Endodermal cell (in vitro differentiated cells): Measurements from ENCODE around the gene FNDC7. TPM values are rescaled to one million over a fixed set of nuclear protein-coding genes. Genes with fewer than 3 reads are reported as not detected.

ENCODE experiments used
- DNase-seq: peaks from one replicate; pipeline ENCODE4 v3.0.0-alpha.2; 2017
- H3K27ac ChIP-seq: 2 replicates; pipeline ENCODE4 v1.5.1; 2013; ENCODE audit warnings: mild to moderate bottlenecking, low read depth, low read length, moderate library complexity
- H3K27me3 ChIP-seq: 2 replicates; pipeline ENCODE4 v1.6.1; 2013; ENCODE audit warnings: mild to moderate bottlenecking, low read length, moderate library complexity; ENCODE audit not compliant: insufficient read depth, control insufficient read depth, poor library complexity, severe bottlenecking
- H3K36me3 ChIP-seq: 2 replicates; pipeline ENCODE4 v1.7.0; 2013; ENCODE audit warnings: mild to moderate bottlenecking, low read length, moderate library complexity; ENCODE audit not compliant: control insufficient read depth, insufficient read depth
- H3K4me1 ChIP-seq: one replicate; pipeline ENCODE4 v1.7.0; 2013; ENCODE audit warnings: low read length; ENCODE audit not compliant: control insufficient read depth, insufficient read depth
- H3K4me3 ChIP-seq: 2 replicates; pipeline ENCODE4 v1.5.1; 2013; ENCODE audit warnings: mild to moderate bottlenecking, low read length, moderate library complexity
- H3K9ac ChIP-seq: 2 replicates; pipeline ENCODE4 v1.6.1; 2013; ENCODE audit warnings: mild to moderate bottlenecking, low read length, moderate library complexity; ENCODE audit not compliant: poor library complexity, severe bottlenecking; ENCODE audit errors: extremely low read depth
- H3K9me3 ChIP-seq: 2 replicates; pipeline ENCODE4 v1.6.1; 2013; ENCODE audit warnings: mild to moderate bottlenecking, low read length, moderate library complexity; ENCODE audit not compliant: control insufficient read depth
- H3K27ac Mint-ChIP-seq: 2 replicates; pipeline ENCODE4 v1.8.0; 2020; ENCODE audit warnings: mixed read lengths
- H3K27me3 Mint-ChIP-seq: 2 replicates; pipeline ENCODE4 v1.8.0; 2021; ENCODE audit warnings: mild to moderate bottlenecking, mixed read lengths; ENCODE audit not compliant: insufficient read depth
- H3K36me3 Mint-ChIP-seq: 2 replicates; pipeline ENCODE4 v1.8.0; 2020; ENCODE audit warnings: low read depth, mixed read lengths
- H3K4me1 Mint-ChIP-seq: 2 replicates; pipeline ENCODE4 v1.8.0; 2020; ENCODE audit warnings: mixed read lengths
- H3K4me3 Mint-ChIP-seq: 2 replicates; pipeline ENCODE4 v1.8.0; 2020; ENCODE audit warnings: mild to moderate bottlenecking, moderate library complexity, mixed read lengths
- H3K9me3 Mint-ChIP-seq: 2 replicates; pipeline ENCODE4 v1.8.0; 2020; ENCODE audit warnings: mild to moderate bottlenecking, mixed read lengths
- CTCF ChIP-seq: fragments of 200-600 bp; sonication (generic); conservative IDR thresholded peaks from 2 replicates; pipeline ENCODE4 v1.5.0; 2021; ENCODE audit warnings: antibody characterized with exemption, mild to moderate bottlenecking
- WGBS, 2 experiments: methylation state at CpG; one replicate each; pipeline versions ENCODE4 v1.1.5 to v1.1.7; 2013; ENCODE audit warnings: missing lambda C conversion rate in 2 of 2, mixed read lengths in 1 of 2; ENCODE audit not compliant: insufficient coverage in 1 of 2, insufficient read length in 1 of 2; 5-methylcytosine and 5-hydroxymethylcytosine counted together
- total RNA-seq, 2 donors: library from RNA; stranded (reverse); fragmentation: NEBNext Ultra II Directional in 1 of 2; extraction: Animal tissue kit (Norgen Biotek cat#: 25700) in 1 of 2; gene quantifications; 2 replicates in 1 of 2; 3 replicates in 1 of 2; pipeline ENCODE4 v1.2.1, GENCODE V29; 2021

FNDC7 gene
- total RNA-seq, 2 donors from 2014 or later, result not detected

DNA sequence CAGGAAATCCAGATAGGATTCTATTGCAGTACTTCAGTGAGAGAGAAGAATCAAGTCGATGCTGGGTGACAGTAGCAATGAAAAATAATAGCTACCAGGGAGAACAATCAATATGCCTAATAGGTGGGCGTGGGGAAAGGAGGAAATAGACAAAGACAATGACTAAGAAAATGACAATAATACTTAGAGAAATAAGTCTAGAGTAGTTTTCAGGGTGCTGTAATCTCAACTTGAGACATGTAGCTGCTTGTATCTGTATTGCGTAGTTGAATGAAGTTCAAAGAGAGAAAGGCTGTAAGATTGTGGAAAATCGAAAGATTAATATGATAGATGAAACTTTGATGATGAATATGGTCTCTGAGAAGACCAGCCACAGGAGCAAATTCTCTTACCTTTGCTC lies 36.4 kb downstream of the FNDC7 start:
- no peak overlapping the region for H3K4me3 Mint-ChIP-seq
- no peak for DNase-seq
- H3K9me3 Mint-ChIP-seq, result no peaks in the 10 kb centered on the region
- Histone ChIP-seq H3K27ac (no peak overlapping the region), H3K4me3 (no peak overlapping the region), H3K9ac (no peak overlapping the region), H3K4me1 (no peaks in the 10 kb centered on the region), H3K36me3 (peaks cover 24% of the 10 kb centered on the region), H3K27me3 (no peaks in the 10 kb centered on the region), H3K9me3 (no peaks in the 10 kb centered on the region)
- H3K27ac Mint-ChIP-seq, result no peak overlapping the region
- peaks cover 2% of the 10 kb centered on the region for H3K27me3 Mint-ChIP-seq
- peaks cover 9% of the 10 kb centered on the region for H3K36me3 Mint-ChIP-seq
- TF ChIP-seq CTCF, result no peak
- H3K4me1 Mint-ChIP-seq, result peaks cover 4% of the 10 kb centered on the region
- WGBS, 2 experiments, result 91 to 98% methylated on average over 4 of the region's 4 CpGs

DNA sequence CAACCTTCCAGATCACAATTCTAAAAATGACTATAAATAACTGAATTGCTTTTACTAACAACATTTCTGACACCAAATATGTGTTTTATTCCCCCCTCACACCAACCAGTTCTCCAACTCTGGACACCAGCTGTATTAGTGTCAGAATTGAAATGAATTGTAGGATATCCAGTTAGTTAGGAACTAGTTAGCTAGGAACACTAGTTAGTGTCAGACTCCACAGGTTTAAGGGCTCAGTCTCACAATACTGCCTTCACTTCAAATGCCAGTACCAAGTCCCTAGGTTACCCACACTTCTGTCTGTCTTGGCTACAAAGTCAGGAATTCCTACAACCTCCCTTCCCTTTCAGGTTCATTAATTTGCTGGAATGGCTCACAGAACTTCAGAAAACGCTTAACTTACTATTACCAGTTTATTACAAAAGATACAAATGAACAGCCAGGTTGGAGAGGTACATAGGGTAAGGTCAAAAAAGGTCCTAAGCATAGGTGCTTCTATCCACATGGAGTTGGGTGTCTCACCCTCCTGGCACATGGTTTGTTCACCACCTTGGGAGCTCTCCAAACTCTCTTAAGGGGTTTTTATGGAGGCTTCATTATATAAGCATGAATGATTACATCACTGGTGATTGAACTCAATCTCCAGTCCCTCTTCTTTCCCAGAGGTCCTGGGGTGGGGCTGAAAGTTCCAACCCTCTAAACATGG lies 37.9 kb downstream of the FNDC7 start:
- Mint-ChIP-seq H3K4me1 (peaks cover 4% of the 10 kb centered on the region), H3K27me3 (no peaks in the 10 kb centered on the region), H3K36me3 (peaks cover 14% of the 10 kb centered on the region), H3K9me3 (no peaks in the 10 kb centered on the region), H3K27ac (no peak overlapping the region), H3K4me3 (no peak overlapping the region)
- Histone ChIP-seq H3K4me3 (no peak overlapping the region), H3K27me3 (no peaks in the 10 kb centered on the region), H3K9ac (no peak overlapping the region), H3K4me1 (no peaks in the 10 kb centered on the region), H3K36me3 (peaks cover 33% of the 10 kb centered on the region), H3K27ac (no peak overlapping the region), H3K9me3 (no peaks in the 10 kb centered on the region)
- WGBS, 2 experiments, result 82 to 100% methylated on average over 1 of the region's 1 CpG
- TF ChIP-seq CTCF, result no peak
- no peak for DNase-seq

- no peak overlapping the region for H3K27ac ChIP-seq
- no peak for DNase-seq
- Mint-ChIP-seq H3K4me1 (no peaks in the 10 kb centered on the region), H3K36me3 (peaks cover 17% of the 10 kb centered on the region), H3K27me3 (no peaks in the 10 kb centered on the region), H3K9me3 (no peaks in the 10 kb centered on the region), H3K27ac (no peak overlapping the region), H3K4me3 (no peak overlapping the region)
- no peak overlapping the region for H3K4me3 ChIP-seq
- H3K9ac ChIP-seq, result no peak overlapping the region
- peaks cover 53% of the 10 kb centered on the region for H3K36me3 ChIP-seq
- no peaks in the 10 kb centered on the region for H3K9me3 ChIP-seq
- no peaks in the 10 kb centered on the region for H3K4me1 ChIP-seq
- no peaks in the 10 kb centered on the region for H3K27me3 ChIP-seq
- no CpG with 5 or more reads among the region's 3 CpGs for WGBS, 2 experiments
- TF ChIP-seq CTCF, result no peak
Observed at GRCh38 chr1:108753363-108753762, 40.7 kb downstream of the FNDC7 start.
